NCI-H128 (cell line): ENCODE measurements around the gene LILRA2.
"Not testable (repeated sequence)": the region's sequence is repeated elsewhere in the genome, so short reads cannot be mapped to it uniquely, and the experiment has no call there.

Experiments used
- DNase-seq: peaks from one replicate; lab custom pipeline; 2025; ENCODE audit not compliant: unreplicated experiment; lab: John Stamatoyannopoulos, UW

Gene LILRA2

DNA sequence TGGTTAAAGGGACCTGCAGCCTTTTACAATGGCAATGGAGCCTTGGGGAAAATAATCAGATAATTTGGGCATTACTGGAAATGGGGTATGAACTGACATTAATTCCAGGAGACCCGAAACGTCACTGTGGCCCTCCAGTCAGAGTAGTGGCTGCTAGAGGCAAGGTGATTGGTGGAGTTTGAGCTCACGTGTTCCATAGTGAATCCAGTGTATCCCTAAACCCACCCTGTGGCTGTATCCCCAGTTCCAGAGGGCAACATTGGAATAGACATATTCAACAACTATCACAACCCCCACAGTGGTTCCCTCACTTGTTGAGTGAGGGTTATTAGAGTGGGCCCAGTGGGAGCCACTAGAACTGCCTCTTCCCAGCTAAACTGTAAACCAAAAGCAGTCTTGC, 3.3 kb upstream of the LILRA2 start:
- no peak for DNase-seq

- DNase-seq = not testable (repeated sequence)
These were observed 1.6 kb upstream of the LILRA2 start for GRCh38 chr19:54571715-54572615.

- DNase-seq = no peak
These were observed 786 bp upstream of the LILRA2 start for GRCh38 chr19:54572696-54573311.

GRCh38 chr19:54574051-54574450, 461 bp downstream of the LILRA2 start:
- DNase-seq = no peak

GRCh38 chr19:54574527-54575056, 1.0 kb downstream of the LILRA2 start:
- DNase-seq = no peak

DNA sequence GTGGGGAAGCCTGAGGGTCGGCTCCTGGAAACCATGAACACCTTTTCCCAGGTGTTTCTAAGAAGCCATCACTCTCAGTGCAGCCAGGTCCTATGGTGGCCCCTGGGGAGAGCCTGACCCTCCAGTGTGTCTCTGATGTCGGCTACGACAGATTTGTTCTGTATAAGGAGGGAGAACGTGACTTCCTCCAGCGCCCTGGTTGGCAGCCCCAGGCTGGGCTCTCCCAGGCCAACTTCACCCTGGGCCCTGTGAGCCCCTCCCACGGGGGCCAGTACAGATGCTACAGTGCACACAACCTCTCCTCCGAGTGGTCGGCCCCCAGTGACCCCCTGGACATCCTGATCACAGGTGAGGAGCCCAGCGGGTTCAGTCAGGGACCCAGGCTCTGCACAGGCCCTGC, 1.6 kb downstream of the LILRA2 start:
- DNase-seq = not testable (repeated sequence)

GRCh38 chr19:54576411-54576976, 2.9 kb downstream of the LILRA2 start:
- no peak for DNase-seq

GRCh38 chr19:54577334-54577733, 3.7 kb downstream of the LILRA2 start:
- no peak for DNase-seq

DNA sequence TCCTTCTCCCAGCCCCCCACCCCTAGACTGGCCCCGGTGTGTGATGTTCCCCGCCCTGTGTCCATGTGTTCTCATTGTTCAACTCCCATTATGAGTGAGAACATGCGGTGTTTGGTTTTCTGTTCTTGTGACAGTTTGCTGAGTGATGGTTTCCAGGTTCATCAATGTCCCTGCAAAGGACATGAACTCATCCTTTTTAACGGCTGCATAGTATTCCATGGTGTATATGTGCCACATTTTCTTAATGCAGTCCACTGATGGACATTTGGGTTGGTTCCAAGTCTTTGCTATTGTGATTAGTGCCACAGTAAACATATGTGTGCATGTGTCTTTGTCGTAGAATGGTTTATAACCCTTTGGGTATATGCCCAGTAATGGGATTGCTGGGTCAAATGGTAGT, 4.7 kb downstream of the LILRA2 start:
- not testable (repeated sequence) for DNase-seq

GRCh38 chr19:54586397-54586796, 12.8 kb downstream of the LILRA2 start:
- DNase-seq = no peak

DNA sequence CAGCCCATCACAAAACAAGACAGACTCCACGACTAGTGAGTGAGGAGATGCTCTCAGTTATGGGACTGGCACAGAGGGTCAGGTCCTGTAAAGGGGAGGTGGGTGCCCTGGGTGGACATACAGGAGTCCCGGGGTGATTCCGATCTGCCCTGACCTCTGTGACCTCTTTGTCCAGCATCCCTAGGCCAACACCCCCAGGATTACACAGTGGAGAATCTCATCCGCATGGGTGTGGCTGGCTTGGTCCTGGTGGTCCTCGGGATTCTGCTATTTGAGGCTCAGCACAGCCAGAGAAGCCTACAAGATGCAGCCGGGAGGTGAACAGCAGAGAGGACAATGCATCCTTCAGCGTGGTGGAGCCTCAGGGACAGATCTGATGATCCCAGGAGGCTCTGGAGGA, 13.4 kb downstream of the LILRA2 start:
- no peak for DNase-seq

GRCh38 chr19:54593445-54593844, 19.9 kb downstream of the LILRA2 start, which contains the start of gene LILRA1:
Gene LILRA1 (plus strand): TSS chr19:54593632. CDS start chr19:54594245, 613 bp downstream.
- not testable (repeated sequence) for DNase-seq

GRCh38 chr19:54593931-54594626, 20.5 kb downstream of the LILRA2 start:
- not testable (repeated sequence) for DNase-seq

DNA sequence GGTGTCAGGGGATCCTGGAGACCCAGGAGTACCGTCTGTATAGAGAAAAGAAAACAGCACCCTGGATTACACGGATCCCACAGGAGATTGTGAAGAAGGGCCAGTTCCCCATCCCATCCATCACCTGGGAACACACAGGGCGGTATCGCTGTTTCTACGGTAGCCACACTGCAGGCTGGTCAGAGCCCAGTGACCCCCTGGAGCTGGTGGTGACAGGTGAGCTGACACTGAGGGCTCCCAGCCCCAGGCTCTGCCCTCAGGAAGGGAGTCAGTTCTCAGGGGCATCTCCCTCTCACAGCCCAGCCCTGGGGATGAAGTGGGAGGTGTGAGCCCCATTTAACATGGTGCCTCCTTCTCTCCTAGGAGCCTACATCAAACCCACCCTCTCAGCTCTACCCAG, 21.1 kb downstream of the LILRA2 start:
- no peak for DNase-seq

DNA sequence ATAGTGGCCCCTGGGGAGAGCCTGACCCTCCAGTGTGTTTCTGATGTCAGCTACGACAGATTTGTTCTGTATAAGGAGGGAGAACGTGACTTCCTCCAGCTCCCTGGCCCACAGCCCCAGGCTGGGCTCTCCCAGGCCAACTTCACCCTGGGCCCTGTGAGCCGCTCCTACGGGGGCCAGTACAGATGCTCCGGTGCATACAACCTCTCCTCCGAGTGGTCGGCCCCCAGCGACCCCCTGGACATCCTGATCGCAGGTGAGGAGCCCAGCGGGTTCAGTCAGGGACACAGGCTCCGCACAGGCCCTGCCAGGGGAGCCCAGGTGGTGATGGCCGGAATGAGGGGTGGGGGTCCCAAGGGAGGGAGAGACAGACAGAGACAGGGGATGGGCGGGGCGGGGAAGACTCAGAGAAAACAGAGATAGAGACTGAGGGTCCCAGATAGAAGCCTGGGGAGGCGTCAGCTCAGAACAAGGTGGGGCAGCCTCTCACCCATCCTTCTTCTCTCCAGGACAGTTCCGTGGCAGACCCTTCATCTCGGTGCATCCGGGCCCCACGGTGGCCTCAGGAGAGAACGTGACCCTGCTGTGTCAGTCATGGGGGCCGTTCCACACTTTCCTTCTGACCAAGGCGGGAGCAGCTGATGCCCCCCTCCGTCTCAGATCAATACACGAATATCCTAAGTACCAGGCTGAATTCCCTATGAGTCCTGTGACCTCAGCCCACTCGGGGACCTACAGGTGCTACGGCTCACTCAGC, 22.3 kb downstream of the LILRA2 start:
- not testable (repeated sequence) for DNase-seq

DNA sequence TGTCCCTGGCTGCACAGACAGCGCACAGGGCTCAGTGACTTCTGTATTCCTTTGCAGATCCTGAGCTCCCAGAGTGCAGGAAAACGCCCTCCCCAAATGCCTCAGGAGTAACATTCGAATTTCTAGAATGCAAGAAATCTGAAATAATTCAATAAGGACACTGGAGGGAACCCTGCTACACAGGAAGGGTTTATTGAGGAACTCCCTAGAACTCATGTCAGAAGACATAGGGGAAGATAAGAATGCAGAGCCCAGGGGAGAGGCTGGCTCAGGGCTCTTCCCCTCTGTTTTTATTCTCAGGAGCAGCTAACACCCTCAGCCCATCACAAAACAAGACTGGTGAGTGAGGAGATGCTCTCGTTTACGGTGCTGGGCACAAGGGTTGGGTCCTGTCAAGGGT, 26.6 kb downstream of the LILRA2 start:
- DNase-seq = no peak

- DNase-seq = no peak
These were observed 32.6 kb downstream of the LILRA2 start for GRCh38 chr19:54606230-54606629.

DNA sequence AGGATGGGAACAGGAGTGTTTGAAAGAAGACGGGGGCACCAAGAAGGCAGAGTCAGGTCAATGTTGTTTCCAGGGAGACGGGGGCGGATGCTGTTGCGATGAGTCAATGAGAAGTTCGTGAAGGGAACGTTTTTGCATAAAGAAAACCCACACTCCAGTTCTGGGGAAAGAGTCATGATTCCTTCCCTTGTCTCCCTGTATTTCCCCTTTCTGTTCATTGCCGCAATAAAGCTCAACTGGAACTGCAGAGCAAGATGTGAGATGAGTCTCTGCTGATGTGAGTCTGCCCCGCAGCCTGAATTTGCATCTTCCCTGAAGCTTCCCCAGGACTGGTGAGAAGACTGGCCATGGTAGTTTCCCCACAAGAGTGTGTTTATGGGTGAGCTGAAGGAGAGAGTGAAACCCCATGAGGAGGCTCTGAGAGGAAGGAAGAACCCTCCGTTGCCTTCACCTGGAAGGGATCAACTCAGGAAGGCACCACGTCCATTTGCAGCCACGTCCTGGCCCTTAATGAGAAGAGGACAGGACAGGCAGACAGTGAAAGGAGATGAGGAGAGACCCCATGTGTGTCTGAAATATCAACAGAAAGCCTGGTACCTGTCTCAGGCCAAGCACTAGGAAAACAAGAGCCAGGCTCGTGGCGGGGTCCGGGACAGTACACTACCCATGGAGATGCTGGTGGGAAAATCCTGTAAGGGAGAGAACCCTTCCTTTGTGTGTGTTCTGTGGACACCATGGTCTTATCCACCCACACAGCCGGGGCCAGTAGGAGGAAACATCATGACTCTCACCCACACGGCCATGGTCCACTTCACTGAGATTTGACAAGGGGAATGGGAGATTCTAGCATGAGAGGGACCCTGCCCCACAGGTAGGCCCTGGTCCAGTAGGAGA, 33.5 kb downstream of the LILRA2 start:
- no peak for DNase-seq

DNA sequence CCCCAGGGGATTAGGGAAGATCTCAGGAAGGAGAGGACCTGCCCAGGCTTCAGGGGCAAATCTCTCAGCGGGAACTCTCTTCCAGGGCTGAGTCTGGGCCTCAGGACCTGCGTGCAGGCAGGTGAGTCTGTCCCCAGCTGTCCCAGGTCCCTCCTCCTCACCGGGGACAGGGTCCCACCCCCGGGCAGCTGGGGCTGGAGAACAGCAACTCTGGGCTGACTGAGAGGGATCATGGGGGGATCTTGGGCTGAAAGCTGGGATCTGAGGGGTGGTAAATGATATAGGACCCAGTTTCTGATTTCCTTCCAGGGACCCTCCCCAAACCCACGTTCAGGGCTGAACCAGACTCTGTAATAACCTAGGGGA, 34.2 kb downstream of the LILRA2 start:
- no peak for DNase-seq
